ENCODE results near the gene PHF10. TPM values are rescaled to one million over a fixed set of nuclear protein-coding genes. Genes with fewer than 3 reads are reported as not detected.
A peak's percentile ranks its signal among the peaks of the same experiment; 100 is the strongest.
"Not testable (repeated sequence)": the region's sequence is repeated elsewhere in the genome, so short reads cannot be mapped to it uniquely, and the experiment has no call there.

Gene PHF10
- 10 to 100 TPM; 41.5 to 93.1 (median 47.8) TPM for total RNA-seq

DNA sequence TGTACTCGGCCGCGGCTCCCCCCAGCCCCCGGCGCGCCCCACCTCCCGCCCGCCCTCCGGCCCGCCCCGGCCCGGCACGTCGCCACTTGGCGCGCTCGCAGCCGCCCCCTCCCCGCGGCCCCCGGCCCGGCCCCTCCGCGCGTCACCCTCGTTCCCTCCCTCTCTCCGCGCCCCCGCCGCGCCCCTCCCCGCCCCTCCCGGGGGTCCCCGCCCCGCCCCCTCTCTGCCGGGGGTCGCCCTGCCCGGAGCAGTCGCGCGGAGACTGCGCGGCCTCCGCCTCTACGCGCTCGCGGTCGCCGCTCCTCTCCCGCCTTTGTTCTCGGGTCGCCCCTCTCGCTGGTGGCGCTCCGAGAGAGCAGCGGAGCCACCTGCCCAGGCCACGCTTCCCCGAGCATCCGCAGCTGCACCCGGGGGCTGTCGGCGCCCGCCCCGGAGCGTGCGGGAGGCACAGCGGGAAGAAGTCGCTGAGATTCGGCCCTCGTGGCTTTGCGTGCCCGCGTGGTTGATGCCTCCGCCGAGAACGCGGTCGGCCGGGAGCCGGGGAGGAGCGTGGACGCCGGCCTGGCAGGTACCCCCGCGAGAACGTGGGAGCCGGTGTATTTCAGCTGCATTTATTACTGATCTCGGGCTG lies at the start of gene PHF10:
Gene PHF10 (minus strand): TSS at position 7 of the 631 bp plus-strand sequence. CDS start 569 bp downstream, outside the sequence.
- TF ChIP-seq, protein P1, sequence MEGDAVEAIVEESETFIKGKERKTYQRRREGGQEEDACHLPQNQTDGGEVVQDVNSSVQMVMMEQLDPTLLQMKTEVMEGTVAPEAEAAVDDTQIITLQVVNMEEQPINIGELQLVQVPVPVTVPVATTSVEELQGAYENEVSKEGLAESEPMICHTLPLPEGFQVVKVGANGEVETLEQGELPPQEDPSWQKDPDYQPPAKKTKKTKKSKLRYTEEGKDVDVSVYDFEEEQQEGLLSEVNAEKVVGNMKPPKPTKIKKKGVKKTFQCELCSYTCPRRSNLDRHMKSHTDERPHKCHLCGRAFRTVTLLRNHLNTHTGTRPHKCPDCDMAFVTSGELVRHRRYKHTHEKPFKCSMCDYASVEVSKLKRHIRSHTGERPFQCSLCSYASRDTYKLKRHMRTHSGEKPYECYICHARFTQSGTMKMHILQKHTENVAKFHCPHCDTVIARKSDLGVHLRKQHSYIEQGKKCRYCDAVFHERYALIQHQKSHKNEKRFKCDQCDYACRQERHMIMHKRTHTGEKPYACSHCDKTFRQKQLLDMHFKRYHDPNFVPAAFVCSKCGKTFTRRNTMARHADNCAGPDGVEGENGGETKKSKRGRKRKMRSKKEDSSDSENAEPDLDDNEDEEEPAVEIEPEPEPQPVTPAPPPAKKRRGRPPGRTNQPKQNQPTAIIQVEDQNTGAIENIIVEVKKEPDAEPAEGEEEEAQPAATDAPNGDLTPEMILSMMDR (IDR thresholded peaks at IDR 0.05), result no peak
- no peak for TF ChIP-seq POLR2A (IDR thresholded peaks at IDR 0.05)
- no peak for TF ChIP-seq POLR2AphosphoS5 (IDR thresholded peaks at IDR 0.05)
- TF ChIP-seq EP300 (IDR thresholded peaks at IDR 0.05), result no peak
- Histone ChIP-seq H3K4me3 (peak within 1 kb of the TSS; percentile 91), H3K4me1 (peaks cover 28% of the 10 kb centered on the region), H3K9me3 (no peaks in the 10 kb centered on the region), H3K27me3 (no peaks in the 10 kb centered on the region), H3K27ac (peak within 1 kb of the TSS; percentile 96), H3K36me3 (no peaks in the 10 kb centered on the region)
- DNase-seq (ENCODE audit: low spot score in 2 of 2), result peak; percentile 72 to 80
- 3% methylated on average over 6 of the region's 89 CpGs for WGBS

DNA sequence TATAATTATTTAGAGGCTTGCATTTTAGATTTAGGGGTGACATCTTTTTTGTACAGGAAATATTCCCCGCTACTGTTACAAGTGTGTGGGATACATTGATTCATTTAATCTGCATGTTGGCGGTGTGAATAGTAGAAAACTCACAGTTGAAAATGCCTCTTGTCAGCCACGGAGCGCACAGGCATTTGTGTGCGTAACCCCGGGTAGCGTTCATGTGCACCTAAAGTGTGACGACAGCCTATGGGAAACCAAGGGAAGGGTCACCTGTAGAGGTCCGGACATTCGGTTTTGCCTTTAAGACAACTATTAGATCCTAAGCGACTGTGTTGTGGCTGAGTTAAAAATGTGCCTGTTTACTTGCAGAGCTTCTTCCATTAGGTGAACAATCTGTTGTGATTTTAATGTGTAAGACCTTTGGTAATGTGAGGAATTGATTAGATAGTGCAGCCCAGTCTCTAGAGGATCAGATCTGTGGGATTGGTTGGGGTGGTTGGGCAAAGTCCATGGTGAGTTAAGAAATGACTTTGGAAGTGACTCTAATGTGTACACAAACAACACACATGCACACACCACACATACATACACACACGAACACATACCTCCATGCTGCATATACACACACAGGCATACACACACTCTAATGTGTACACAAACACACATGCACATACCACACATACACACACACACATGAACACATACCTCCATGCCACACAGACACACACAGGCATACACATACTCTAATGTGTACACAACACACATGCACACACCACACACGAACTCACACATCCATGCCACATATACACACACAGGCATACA lies 42.8 kb upstream of the PHF10 start:
- DNase-seq (ENCODE audit: low spot score in 2 of 2), result no peak
- TF ChIP-seq, protein P1 (IDR thresholded peaks at IDR 0.05), result no peak
- TF ChIP-seq EP300 (IDR thresholded peaks at IDR 0.05), result no peak
- TF ChIP-seq POLR2A (IDR thresholded peaks at IDR 0.05), result no peak
- TF ChIP-seq POLR2AphosphoS5 (IDR thresholded peaks at IDR 0.05), result no peak
- H3K9me3 ChIP-seq, result no peaks in the 10 kb centered on the region
- no peaks in the 10 kb centered on the region for H3K27me3 ChIP-seq
- 95% methylated on average over 13 of the region's 13 CpGs for WGBS
- no peaks in the 10 kb centered on the region for H3K4me1 ChIP-seq
- peaks cover 75% of the 10 kb centered on the region for H3K36me3 ChIP-seq
- H3K27ac ChIP-seq, result no peak overlapping the region
- no peak overlapping the region for H3K4me3 ChIP-seq

DNA sequence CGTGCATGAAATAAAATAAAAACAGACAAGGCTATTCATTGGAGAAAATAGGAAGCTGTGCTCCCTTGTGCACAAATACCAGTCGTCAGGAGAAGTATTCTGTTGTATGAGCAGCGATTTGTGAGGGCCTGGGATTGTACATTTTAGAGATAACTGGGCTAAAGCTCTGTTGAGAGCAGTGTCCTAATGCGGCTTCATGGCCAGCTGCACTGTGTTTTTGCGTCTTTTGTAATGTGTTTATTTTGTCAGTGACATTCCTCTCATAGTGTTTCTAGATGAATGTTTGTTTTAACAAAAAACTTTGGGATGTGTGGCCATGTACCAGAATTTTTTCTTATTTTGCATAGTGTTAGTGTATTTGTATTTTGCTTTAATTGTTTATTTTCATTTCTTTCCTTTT lies 41.9 kb upstream of the PHF10 start:
- Histone ChIP-seq H3K27me3 (no peaks in the 10 kb centered on the region), H3K9me3 (no peaks in the 10 kb centered on the region), H3K4me3 (no peak overlapping the region), H3K4me1 (no peaks in the 10 kb centered on the region), H3K27ac (no peak overlapping the region), H3K36me3 (peaks cover 72% of the 10 kb centered on the region)
- no peak for DNase-seq (ENCODE audit: low spot score in 2 of 2)
- no peak for TF ChIP-seq EP300 (IDR thresholded peaks at IDR 0.05)
- no peak for TF ChIP-seq POLR2AphosphoS5 (IDR thresholded peaks at IDR 0.05)
- TF ChIP-seq POLR2A (IDR thresholded peaks at IDR 0.05), result no peak
- TF ChIP-seq, protein P1 (IDR thresholded peaks at IDR 0.05), result no peak
- WGBS, result 91% methylated on average over 5 of the region's 5 CpGs

DNA sequence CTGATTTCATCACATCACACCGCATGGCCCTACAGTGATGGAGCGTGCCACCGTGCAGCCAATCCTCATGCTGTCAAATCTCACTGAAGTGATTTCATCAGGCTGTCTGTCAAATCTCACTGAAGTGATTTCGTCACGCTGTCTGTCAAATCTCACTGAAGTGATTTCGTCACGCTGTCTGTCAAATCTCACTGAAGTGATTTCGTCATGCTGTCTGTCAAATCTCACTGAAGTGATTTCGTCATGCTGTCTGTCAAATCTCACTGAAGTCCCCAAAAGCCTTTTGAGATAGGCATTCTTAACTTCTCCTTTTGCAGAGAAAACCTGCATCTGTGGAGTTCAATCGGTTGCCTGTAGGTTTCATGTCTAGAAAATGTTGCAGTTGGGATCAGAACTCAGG lies 41.5 kb upstream of the PHF10 start:
- H3K9me3 ChIP-seq; H3K27ac ChIP-seq; H3K4me3 ChIP-seq; H3K27me3 ChIP-seq; H3K4me1 ChIP-seq; DNase-seq (ENCODE audit: low spot score in 2 of 2): not testable (repeated sequence)
- 87% methylated on average over 10 of the region's 10 CpGs for WGBS
- peaks cover 75% of the 10 kb centered on the region for H3K36me3 ChIP-seq

DNA sequence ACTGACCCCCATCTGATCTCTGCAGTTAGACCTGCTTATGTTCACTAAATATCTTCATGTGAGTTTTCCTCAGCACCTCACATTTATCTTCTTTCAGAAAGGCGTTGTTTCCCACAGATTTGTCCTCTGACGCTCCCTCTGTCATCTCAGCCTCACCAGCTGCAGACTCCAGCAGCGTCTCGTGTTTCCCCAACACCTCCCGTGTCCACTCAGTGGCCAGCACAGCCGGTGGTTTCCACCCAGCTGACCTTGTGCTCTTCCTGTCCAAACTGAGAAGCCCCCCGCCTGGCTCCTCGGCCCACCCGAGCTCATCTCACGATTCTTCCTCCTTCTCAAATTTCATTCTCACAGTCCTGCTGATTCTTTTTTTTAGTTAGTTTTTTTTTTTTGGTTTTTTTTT lies 39.6 kb upstream of the PHF10 start:
- H3K4me1 ChIP-seq, result no peaks in the 10 kb centered on the region
- DNase-seq (ENCODE audit: low spot score in 2 of 2), result no peak
- TF ChIP-seq EP300 (IDR thresholded peaks at IDR 0.05) (no peak), POLR2AphosphoS5 (IDR thresholded peaks at IDR 0.05) (no peak), POLR2A (IDR thresholded peaks at IDR 0.05) (no peak)
- TF ChIP-seq, protein P1 (IDR thresholded peaks at IDR 0.05), result no peak
- no peaks in the 10 kb centered on the region for H3K27me3 ChIP-seq
- peaks cover 80% of the 10 kb centered on the region for H3K36me3 ChIP-seq
- no peaks in the 10 kb centered on the region for H3K9me3 ChIP-seq
- H3K27ac ChIP-seq, result no peak overlapping the region
- WGBS, result 93% methylated on average over 10 of the region's 10 CpGs
- H3K4me3 ChIP-seq, result no peak overlapping the region
